ENCODE results near the gene TNFAIP2. TPM values are rescaled to one million over a fixed set of nuclear protein-coding genes. Genes with fewer than 3 reads are reported as not detected.

Gene TNFAIP2
- total and polyA plus RNA-seq, 2 of the 4 experiments (the other 2 are of a cell fraction) = 6.3 to 9.6 TPM

DNA sequence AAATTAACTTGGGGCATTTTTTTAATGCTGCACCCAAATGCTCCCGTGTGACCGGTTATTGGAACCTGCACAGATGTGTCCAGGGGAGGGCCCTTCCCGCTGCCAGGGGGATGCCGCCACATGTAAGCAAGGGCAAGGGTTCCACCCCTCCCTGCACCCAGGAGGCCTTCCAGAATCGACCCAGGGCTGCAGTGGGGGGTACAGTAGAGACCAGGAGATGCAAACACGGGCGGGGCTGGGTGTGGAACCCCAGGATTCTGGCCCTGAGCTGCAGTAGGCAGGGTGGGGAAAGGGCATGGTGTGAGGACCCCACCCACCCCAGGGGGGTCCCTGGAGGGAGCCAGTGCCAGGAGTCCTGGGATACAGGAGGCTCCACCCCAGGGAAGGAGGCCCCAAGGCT lies 54.1 kb downstream of the TNFAIP2 start:
- no peak overlapping the region for H3K4me3 ChIP-seq (ENCODE audit: insufficient read depth, low read depth, low read length)
- H3K14ac ChIP-seq (replicated peaks; ENCODE audit: low read depth, low read length) = no peak overlapping the region
- H3K4me2 ChIP-seq (ENCODE audit: low read depth, low read length) = no peak overlapping the region
- no peak overlapping the region for H4K8ac ChIP-seq (ENCODE audit: low read depth in 2 of 2, low read length in 2 of 2)
- H3K23ac ChIP-seq (ENCODE audit: low read depth, low read length) = no peak overlapping the region
- H3K79me1 ChIP-seq (ENCODE audit: low read depth in 1 of 2, low read length in 2 of 2) = no peaks in the 10 kb centered on the region
- H2AK9ac ChIP-seq (replicated peaks; ENCODE audit: low read depth, low read length, poor library complexity) = no peak overlapping the region
- H3K27me3 ChIP-seq (ENCODE audit: control insufficient read depth, insufficient read depth, low read length) = peaks cover 19% of the 10 kb centered on the region
- POLR2A ChIA-PET (ENCODE audit: unreplicated experiment) = interaction anchor here (0.6 kb wide), 1 partner anchor 583 kb away, joined by 3 read pairs; no protein-coding TSS in a partner anchor
- no peak overlapping the region for H4K5ac ChIP-seq (ENCODE audit: low read depth, low read length)
- no peak overlapping the region for H2AFZ ChIP-seq (replicated peaks; ENCODE audit: low read length, poor library complexity)
- H2BK15ac ChIP-seq (ENCODE audit: low read depth, low read length) = no peak overlapping the region
- BruUV-seq (replicated peaks) = no TSS peak
- no peak for ATAC-seq (ENCODE audit: low read depth)
- no peak overlapping the region for H2AK5ac ChIP-seq (ENCODE audit: low read depth, low read length)
- WGBS, 2 experiments (ENCODE audit: extremely low coverage in 2 of 2, insufficient read length in 1 of 2) = no CpG with 5 or more reads among the region's 7 CpGs
- H3K56ac ChIP-seq (ENCODE audit: extremely low read depth, insufficient read depth, low read length) = no peak overlapping the region
- H3K9ac ChIP-seq (ENCODE audit: low read depth, low read length) = no peak overlapping the region
- H3K4ac ChIP-seq (ENCODE audit: low read depth, low read length) = no peak overlapping the region
- peaks cover 5% of the 10 kb centered on the region for H3K9me3 ChIP-seq (ENCODE audit: control insufficient read depth, insufficient read depth, low read length)
- H3K9me1 ChIP-seq (ENCODE audit: insufficient read depth, low read length) = no peaks in the 10 kb centered on the region
- no peaks in the 10 kb centered on the region for H3K4me1 ChIP-seq (ENCODE audit: control insufficient read depth, insufficient read depth, low read length)
- H3K36me3 ChIP-seq (ENCODE audit: control insufficient read depth, insufficient read depth, low read length) = no peaks in the 10 kb centered on the region
- no peak overlapping the region for H4K91ac ChIP-seq (ENCODE audit: insufficient read depth, low read depth, low read length)
- CTCF ChIA-PET = no interaction called here
- H2BK20ac ChIP-seq (ENCODE audit: low read depth, low read length) = no peak overlapping the region
- no peak overlapping the region for H3K18ac ChIP-seq (ENCODE audit: low read depth, low read length)
- intact Hi-C loops (cut with micrococcal nuclease) = no loop called here
- H2BK120ac ChIP-seq (ENCODE audit: low read depth, low read length) = no peak overlapping the region
- no peak overlapping the region for H3K27ac ChIP-seq (ENCODE audit: insufficient read depth, low read length)
- TF ChIP-seq, protein P1, sequence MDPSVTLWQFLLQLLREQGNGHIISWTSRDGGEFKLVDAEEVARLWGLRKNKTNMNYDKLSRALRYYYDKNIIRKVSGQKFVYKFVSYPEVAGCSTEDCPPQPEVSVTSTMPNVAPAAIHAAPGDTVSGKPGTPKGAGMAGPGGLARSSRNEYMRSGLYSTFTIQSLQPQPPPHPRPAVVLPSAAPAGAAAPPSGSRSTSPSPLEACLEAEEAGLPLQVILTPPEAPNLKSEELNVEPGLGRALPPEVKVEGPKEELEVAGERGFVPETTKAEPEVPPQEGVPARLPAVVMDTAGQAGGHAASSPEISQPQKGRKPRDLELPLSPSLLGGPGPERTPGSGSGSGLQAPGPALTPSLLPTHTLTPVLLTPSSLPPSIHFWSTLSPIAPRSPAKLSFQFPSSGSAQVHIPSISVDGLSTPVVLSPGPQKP (IDR thresholded peaks at IDR 0.05; ENCODE audit: borderline replicate concordance, low read depth, low read length) = no peak
- TF ChIP-seq NFE2L2 (IDR thresholded peaks at IDR 0.05; ENCODE audit: low read depth, low read length) = no peak
- TF ChIP-seq BHLHE40 (IDR thresholded peaks at IDR 0.05; ENCODE audit: low read depth, low read length) = no peak
- TF ChIP-seq RAD21 (IDR thresholded peaks at IDR 0.05; ENCODE audit: low read length) = no peak
- TF ChIP-seq, protein P2, sequence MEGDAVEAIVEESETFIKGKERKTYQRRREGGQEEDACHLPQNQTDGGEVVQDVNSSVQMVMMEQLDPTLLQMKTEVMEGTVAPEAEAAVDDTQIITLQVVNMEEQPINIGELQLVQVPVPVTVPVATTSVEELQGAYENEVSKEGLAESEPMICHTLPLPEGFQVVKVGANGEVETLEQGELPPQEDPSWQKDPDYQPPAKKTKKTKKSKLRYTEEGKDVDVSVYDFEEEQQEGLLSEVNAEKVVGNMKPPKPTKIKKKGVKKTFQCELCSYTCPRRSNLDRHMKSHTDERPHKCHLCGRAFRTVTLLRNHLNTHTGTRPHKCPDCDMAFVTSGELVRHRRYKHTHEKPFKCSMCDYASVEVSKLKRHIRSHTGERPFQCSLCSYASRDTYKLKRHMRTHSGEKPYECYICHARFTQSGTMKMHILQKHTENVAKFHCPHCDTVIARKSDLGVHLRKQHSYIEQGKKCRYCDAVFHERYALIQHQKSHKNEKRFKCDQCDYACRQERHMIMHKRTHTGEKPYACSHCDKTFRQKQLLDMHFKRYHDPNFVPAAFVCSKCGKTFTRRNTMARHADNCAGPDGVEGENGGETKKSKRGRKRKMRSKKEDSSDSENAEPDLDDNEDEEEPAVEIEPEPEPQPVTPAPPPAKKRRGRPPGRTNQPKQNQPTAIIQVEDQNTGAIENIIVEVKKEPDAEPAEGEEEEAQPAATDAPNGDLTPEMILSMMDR (conservative IDR thresholded peaks at IDR 0.05; ENCODE audit: low read depth, low read length) = no peak
- no peak for TF ChIP-seq SMC3 (IDR thresholded peaks at IDR 0.05; ENCODE audit: low read depth, low read length)
- dilution Hi-C loops (cut with HindIII; ENCODE audit: low sequenced_read_pairs, unreplicated experiment) = no loop called here
- no peak for DNase-seq
- no peak overlapping the region for H2BK5ac ChIP-seq (ENCODE audit: low read depth, low read length, poor library complexity, severe bottlenecking)
- in situ Hi-C loops (cut with MboI; ENCODE audit: low sequenced_read_pairs) = no loop called here
- H4K20me1 ChIP-seq (ENCODE audit: insufficient read depth, low read length) = no peaks in the 10 kb centered on the region

Measured in IMR-90 (cell line).